A673 (cell line): ENCODE measurements around the gene SNED1.

ENCODE experiments used
- CTCF ChIP-seq: fragments of 300-800, 200-600 bp; sonication (generic); conservative IDR thresholded peaks from 2 replicates; pipeline ENCODE4 v1.5.1; 2017; ENCODE audit warnings: low read depth, mild to moderate bottlenecking, antibody characterized with exemption, low read length, moderate library complexity, mixed read lengths
- EZH2 ChIP-seq: fragments of 200-600 bp; sonication (generic); IDR thresholded peaks from 2 replicates; pipeline ENCODE4 v1.6.1; 2017; ENCODE audit warnings: borderline replicate concordance, low read depth, mild to moderate bottlenecking, mixed read lengths, antibody characterized with exemption, low read length; ENCODE audit not compliant: poor library complexity, severe bottlenecking

DNA sequence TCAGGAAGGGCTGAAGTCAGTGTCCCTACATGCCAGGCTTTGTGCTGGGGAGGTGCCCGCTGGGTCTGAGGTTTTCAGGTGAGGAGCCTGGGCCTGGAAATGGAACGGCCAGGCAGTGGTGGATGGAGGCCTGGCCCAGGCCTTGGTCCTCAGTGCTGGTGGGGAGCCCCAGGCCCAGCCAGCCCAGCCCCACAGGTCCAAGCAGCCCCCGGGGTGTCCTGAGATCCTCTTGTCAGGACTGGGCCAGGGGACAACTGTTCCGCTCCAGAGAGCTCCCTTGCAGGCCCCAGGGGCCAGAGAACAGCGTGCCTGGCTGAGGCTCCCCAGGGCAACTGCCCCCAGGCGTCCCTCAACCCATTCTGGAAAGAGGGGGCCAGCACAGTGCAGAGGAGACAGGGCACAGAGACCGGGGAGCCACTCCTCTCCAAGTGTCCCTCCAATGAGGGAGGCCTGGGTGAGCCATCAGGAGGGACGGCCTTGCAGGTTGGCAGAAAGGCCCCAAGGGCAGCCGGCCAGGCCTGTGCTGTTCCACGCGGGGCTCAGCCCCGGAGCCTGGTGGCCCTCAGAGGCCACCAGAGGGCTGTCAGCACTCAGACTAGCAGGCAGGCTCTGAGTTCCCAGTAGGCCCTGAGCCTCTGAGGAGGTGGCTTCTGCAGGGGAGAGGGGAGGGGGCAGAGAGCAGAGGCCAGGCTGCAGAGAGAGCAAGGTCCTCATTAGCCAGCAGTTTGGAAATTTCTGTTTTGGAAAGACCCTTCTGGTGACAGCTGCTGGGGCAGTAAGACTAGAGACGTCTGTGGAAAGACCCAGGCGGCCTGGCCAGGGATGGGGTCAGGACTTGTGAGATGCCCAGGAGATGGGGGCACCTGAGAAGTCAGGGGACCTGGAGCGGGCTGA is 29.4 kb upstream of the SNED1 start:
- TF ChIP-seq CTCF (no peak), EZH2 (no peak)
